GM12801 (cell line): ENCODE results near the gene APOBEC3G.
"Not testable (repeated sequence)": the region's sequence is repeated elsewhere in the genome, so short reads cannot be mapped to it uniquely, and the experiment has no call there.

Experiments
- CTCF ChIP-seq: IDR thresholded peaks from one replicate; pipeline ENCODE4 v1.5.1; 2011; ENCODE audit warnings: control low read depth; ENCODE audit not compliant: insufficient read length; ENCODE audit errors: extremely low read depth

The APOBEC3G gene

DNA sequence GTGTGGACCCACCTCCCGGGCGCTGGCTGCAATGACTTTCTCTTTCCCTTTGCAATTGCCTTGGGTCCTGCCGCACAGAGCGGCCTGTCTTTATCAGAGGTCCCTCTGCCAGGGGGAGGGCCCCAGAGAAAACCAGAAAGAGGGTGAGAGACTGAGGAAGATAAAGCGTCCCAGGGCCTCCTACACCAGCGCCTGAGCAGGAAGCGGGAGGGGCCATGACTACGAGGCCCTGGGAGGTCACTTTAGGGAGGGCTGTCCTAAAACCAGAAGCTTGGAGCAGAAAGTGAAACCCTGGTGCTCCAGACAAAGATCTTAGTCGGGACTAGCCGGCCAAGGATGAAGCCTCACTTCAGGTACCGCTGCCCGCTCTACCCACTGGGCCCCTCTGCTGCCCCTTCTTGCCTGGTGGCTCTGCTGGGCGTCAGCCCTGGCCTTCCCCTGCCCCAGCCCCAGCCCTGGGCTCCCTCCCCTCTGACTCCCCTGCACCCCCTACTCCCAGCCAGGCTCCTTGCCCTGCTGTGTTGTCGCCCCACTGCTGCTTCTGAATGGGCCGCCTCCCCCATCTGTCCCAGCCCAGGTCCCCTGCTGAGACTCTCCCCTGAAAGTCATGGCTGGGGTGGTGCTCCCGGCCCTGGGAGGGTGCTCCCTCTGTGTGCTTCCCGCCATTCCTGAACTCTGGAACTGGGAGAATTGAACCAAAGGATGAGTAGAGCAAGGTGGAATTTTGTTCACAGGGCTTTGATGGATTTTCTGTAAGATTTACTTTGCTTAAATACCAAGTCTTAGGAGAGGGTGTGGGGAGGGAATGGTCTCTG is at the start of gene APOBEC3G:
Gene APOBEC3G, plus strand, starts transcription at position 250 of the 815 bp plus-strand sequence. Its CDS starts 87 bp downstream, at position 337.
- not testable (repeated sequence) for TF ChIP-seq CTCF

- TF ChIP-seq CTCF, result no peak
These were observed 49.4 kb upstream of the APOBEC3G start for GRCh38 chr22:39027717-39028116.

DNA sequence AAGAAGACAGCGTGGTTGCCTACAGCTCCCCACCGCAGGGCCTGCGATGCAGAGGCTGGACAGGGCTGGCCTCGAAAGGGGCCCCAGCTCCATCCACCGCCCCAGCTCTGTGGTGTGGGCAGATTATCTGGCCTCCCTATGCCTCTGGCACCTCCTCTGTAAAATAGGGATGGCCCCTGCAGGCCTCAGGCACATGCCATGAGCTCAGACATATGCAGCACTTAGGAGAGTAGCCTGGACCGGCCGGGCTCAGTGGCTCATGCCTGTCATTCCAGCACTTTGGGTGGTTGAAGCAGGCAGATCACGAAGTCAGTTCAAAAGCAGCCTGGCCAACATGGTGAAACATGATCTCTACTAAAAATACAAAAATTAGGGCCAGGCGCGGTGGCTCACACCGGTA is 48.8 kb upstream of the APOBEC3G start:
- TF ChIP-seq CTCF, result no peak

DNA sequence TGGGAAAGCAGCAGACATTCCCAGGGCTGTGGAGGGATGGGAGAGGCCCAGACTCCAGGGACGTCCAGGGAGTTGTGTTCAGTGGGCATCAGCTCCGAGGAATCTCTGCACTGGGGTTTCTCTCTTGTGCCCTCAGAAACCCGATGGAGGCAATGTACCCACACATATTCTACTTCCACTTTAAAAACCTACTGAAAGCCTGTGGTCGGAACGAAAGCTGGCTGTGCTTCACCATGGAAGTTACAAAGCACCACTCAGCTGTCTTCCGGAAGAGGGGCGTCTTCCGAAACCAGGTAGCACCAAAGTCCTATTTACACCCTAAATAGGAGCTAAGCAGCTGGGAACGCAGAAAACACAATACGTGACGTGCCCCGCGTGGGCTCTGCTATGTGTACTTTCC is 47.8 kb upstream of the APOBEC3G start:
- TF ChIP-seq CTCF, result no peak

GRCh38 chr22:39030705-39031104 is 46.4 kb upstream of the APOBEC3G start:
- TF ChIP-seq CTCF, result no peak

- no peak for TF ChIP-seq CTCF
These were observed 37.6 kb upstream of the APOBEC3G start for GRCh38 chr22:39039306-39040126.

DNA sequence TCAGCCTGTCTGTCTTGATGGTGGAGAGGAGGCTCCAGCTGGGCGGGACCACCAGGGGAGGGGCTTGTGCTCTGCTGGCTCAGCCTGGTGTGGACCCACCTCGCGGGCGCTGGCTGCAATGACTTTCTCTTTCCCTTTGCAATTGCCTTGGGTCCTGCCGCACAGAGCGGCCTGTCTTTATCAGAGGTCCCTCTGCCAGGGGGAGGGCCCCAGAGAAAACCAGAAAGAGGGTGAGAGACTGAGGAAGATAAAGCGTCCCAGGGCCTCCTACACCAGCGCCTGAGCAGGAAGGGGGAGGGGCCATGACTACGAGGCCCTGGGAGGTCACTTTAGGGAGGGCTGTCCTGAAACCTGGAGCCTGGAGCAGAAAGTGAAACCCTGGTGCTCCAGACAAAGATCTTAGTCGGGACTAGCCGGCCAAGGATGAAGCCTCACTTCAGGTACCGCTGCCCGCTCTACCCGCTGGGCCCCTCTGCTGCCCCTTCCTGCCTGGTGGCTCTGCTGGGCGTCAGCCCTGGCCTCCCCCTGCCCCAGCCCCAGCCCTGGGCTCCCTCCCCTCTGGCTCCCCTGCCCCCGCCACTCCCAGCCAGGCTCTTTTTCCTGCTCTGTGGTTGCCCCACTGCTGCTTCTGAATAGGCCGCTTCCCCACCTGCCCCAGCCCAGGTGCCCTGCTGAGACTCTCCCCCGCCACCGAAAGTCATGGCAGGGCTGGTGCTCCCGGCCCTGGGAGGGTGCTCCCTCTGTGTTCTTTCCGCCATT is 36.4 kb upstream of the APOBEC3G start, which contains the start of gene APOBEC3F:
Gene APOBEC3F, plus strand, starts transcription at position 327 of the 759 bp plus-strand sequence. Its CDS starts 97 bp downstream, at position 424.
- TF ChIP-seq CTCF, result not testable (repeated sequence)
